Prostate gland (tissue), 2 donors: Measurements from ENCODE around the gene AFF1. TPM values are rescaled to one million over a fixed set of nuclear protein-coding genes. Genes with fewer than 3 reads are reported as not detected.

Source experiments
- DNase-seq: peaks from one replicate; pipeline ENCODE4 v3.0.0-alpha.2; 2019; ENCODE audit warnings: low spot score
- H3K27ac ChIP-seq, 2 donors: fragments of 200-600 bp; sonication (generic); 2 replicates each; pipeline ENCODE4 v1.5.1; 2017 to 2019
- H3K27me3 ChIP-seq: fragments of 200-600 bp; sonication (generic); replicated peaks from 2 replicates; pipeline ENCODE4 v1.5.1; 2019; ENCODE audit not compliant: insufficient read depth
- H3K36me3 ChIP-seq, 2 donors: fragments of 200-600 bp; sonication (generic); 1 replicate in 1 of 2; 2 replicates in 1 of 2; pipeline versions ENCODE4 v1.5.1 to v1.8.1; 2017 to 2019
- H3K4me1 ChIP-seq: fragments of 200-600 bp; sonication (generic); replicated peaks from 2 replicates; pipeline ENCODE4 v1.5.1; 2019
- H3K4me3 ChIP-seq, 2 donors: fragments of 200-600 bp; sonication (generic); 2 replicates each; pipeline ENCODE4 v1.5.1; 2017 to 2019
- H3K9me3 ChIP-seq: fragments of 200-600 bp; sonication (generic); 2 replicates; pipeline ENCODE4 v1.5.1; 2017
- CTCF ChIP-seq, 4 experiments: fragments of 200-600 bp in 2 of 4; fragments of 450-650 bp in 2 of 4; sonication (generic) in 2 of 4; IDR thresholded peaks; 1 replicate in 3 of 4; 2 replicates in 1 of 4; pipeline ENCODE4 v1.5.1; 2016 to 2019; ENCODE audit warnings: antibody characterized with exemption in 4 of 4, mild to moderate bottlenecking in 2 of 4, moderate library complexity in 2 of 4
- POLR2A ChIP-seq: fragments of 450-650 bp; IDR thresholded peaks from one replicate; pipeline ENCODE4 v1.6.1; 2016; ENCODE audit warnings: antibody characterized with exemption, mild to moderate bottlenecking
- POLR2AphosphoS5 ChIP-seq: sonication (generic); formaldehyde crosslinking; IDR thresholded peaks from one replicate; pipeline ENCODE4 v1.6.1; 2017; ENCODE audit warnings: antibody characterized with exemption
- WGBS: methylation state at CpG from one replicate; pipeline ENCODE4 v1.1.5; 2018; 5-methylcytosine and 5-hydroxymethylcytosine counted together
- intact Hi-C: fragments of 100-400 bp; cut with DNase I; formaldehyde crosslinking; loops from one replicate; pipeline ENCODE4 v1.14.2; 2022
- total RNA-seq, 2 donors: library from RNA; depleted of rRNA; stranded (reverse); fragments of >200 nt; gene quantifications; one replicate each; pipeline ENCODE4 v1.1.0, GENCODE V29; 2016

AFF1 gene
- total RNA-seq, 2 donors from 2014 or later: 69.7 to 92.5 TPM

- DNase-seq: no peak
- intact Hi-C loops: no loop called here
- 94% methylated on average over 4 of the region's 4 CpGs for WGBS
- H3K27me3 ChIP-seq: no peaks in the 10 kb centered on the region
- no peak for TF ChIP-seq CTCF (IDR thresholded peaks at IDR 0.05)
- no peak for TF ChIP-seq POLR2A
- no peak for TF ChIP-seq POLR2AphosphoS5
- H3K9me3 ChIP-seq: no peaks in the 10 kb centered on the region
- H3K36me3 ChIP-seq: peaks cover 0 to 7% of the 10 kb centered on the region in 2 donors
- H3K27ac ChIP-seq: no peak overlapping the region
- peaks cover 4% of the 10 kb centered on the region for H3K4me1 ChIP-seq
- no peak overlapping the region for H3K4me3 ChIP-seq
Observed at GRCh38 chr4:87112063-87112462, 177.3 kb downstream of the AFF1 start.

- H3K36me3 ChIP-seq: peaks cover 0 to 7% of the 10 kb centered on the region in 2 donors
- WGBS: 92% methylated on average over 24 of the region's 24 CpGs
- no peaks in the 10 kb centered on the region for H3K27me3 ChIP-seq
- no peak overlapping the region for H3K27ac ChIP-seq
- no peak for TF ChIP-seq POLR2AphosphoS5
- no peak for TF ChIP-seq CTCF (IDR thresholded peaks at IDR 0.05)
- no peak for TF ChIP-seq POLR2A
- intact Hi-C loops: no loop called here
- H3K4me3 ChIP-seq: no peak overlapping the region
- H3K9me3 ChIP-seq: no peaks in the 10 kb centered on the region
- peaks cover 11% of the 10 kb centered on the region for H3K4me1 ChIP-seq
- no peak for DNase-seq
Observed at GRCh38 chr4:87114245-87115062, 179.6 kb downstream of the AFF1 start.

GRCh38 chr4:87116231-87116630, 181.4 kb downstream of the AFF1 start:
- H3K27me3 ChIP-seq: no peaks in the 10 kb centered on the region
- H3K27ac ChIP-seq: peak overlapping the region; percentile 68 to 77
- no peak for DNase-seq
- peaks cover 14% of the 10 kb centered on the region for H3K4me1 ChIP-seq
- H3K9me3 ChIP-seq: no peaks in the 10 kb centered on the region
- intact Hi-C loops: no loop called here
- no peak overlapping the region for H3K4me3 ChIP-seq
- TF ChIP-seq POLR2AphosphoS5 (no peak), CTCF (IDR thresholded peaks at IDR 0.05) (no peak), POLR2A (no peak)
- peaks cover 0 to 7% of the 10 kb centered on the region in 2 donors for H3K36me3 ChIP-seq
- 86% methylated on average over 1 of the region's 1 CpG for WGBS

GRCh38 chr4:87117051-87117731, 182.4 kb downstream of the AFF1 start:
- intact Hi-C loops: no loop called here

More at GRCh38 chr4:87117051-87117731, 182.4 kb downstream of the AFF1 start:
- Histone ChIP-seq H3K4me1 (peaks cover 19% of the 10 kb centered on the region), H3K4me3 (no peak overlapping the region), H3K27ac (peak overlapping the region; percentile 68 to 77), H3K9me3 (no peaks in the 10 kb centered on the region), H3K36me3 (peaks cover 0 to 7% of the 10 kb centered on the region in 2 donors), H3K27me3 (no peaks in the 10 kb centered on the region)
- 45% methylated on average over 8 of the region's 8 CpGs for WGBS
- DNase-seq: peak; percentile 18
- no peak for TF ChIP-seq CTCF (IDR thresholded peaks at IDR 0.05)
- peak; percentile 45 for TF ChIP-seq POLR2AphosphoS5
- no peak for TF ChIP-seq POLR2A
